ENCODE data around the gene VPS29. TPM values are rescaled to one million over a fixed set of nuclear protein-coding genes. Genes with fewer than 3 reads are reported as not detected.
"Not testable (repeated sequence)": the region's sequence is repeated elsewhere in the genome, so short reads cannot be mapped to it uniquely, and the experiment has no call there.

VPS29 gene
- total RNA-seq, 1 donor from 2014 or later: 106 TPM

DNA sequence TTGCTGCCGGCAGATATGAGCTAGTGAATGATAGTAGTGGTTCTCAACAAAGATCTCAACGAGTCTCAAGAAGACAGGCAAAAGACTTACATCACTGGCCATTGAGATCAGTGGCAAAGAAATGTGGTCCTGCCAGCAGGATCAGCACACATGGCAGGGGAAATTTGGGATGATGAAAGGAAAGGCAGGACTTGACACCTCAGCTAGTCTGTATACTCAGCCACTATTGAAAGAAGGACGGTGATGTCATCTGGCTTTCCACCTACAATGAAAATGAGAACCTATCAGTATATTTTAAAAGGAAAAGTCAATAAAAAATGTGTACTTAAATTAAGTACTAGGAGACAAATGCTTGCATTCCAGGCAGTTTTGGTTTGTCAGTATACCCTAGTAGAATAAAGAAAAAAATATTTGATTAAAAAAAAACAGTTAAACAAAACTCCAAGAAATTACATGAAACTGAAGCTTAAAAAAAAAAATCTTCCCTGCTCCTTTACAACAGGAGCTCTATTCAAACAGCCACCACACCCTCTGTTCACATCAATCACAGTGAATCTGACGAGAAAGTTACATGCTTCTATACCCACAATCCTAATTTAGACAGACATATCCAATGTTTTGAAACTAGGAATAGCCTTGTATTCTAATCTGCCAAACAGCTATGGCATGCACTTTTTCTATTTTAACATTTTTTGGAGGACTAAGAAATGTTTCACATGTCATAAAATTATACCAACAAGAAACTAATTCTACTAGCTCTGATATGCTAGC, 35.1 kb upstream of the VPS29 start:
- intact Hi-C loops (cut with micrococcal nuclease): no loop called here
- Mint-ChIP-seq H3K27me3 (no peaks in the 10 kb centered on the region), H3K9me3 (no peaks in the 10 kb centered on the region), H3K36me3 (ENCODE audit: low read depth) (peaks cover 52% of the 10 kb centered on the region), H3K4me1 (peaks cover 26% of the 10 kb centered on the region), H3K27ac (no peak overlapping the region), H3K4me3 (no peak overlapping the region)
- no peak for DNase-seq

DNA sequence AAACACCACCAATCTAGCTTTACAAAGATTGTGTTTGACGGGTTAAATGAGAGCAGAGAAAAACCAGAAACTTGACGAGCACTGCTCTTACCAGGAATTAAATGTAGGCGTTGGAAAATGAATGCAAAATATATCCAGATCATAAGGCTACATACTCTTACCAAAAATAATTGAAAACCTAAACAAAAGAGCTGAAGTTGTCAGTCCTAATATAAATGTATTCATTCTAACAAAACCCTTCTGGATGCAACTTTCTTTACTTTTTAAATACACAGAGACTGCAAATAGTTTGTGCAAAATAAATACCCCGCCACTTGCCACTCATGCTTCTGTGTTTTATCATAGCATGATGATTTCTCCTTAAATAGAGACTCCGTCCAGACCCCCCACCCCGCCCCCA, 32.9 kb upstream of the VPS29 start:
- no peak overlapping the region for H3K4me3 Mint-ChIP-seq
- intact Hi-C loops (cut with micrococcal nuclease): no loop called here
- H3K27ac Mint-ChIP-seq: no peak overlapping the region
- H3K4me1 Mint-ChIP-seq: peaks cover 35% of the 10 kb centered on the region
- no peaks in the 10 kb centered on the region for H3K9me3 Mint-ChIP-seq
- H3K27me3 Mint-ChIP-seq: no peaks in the 10 kb centered on the region
- peaks cover 63% of the 10 kb centered on the region for H3K36me3 Mint-ChIP-seq (ENCODE audit: low read depth)
- no peak for DNase-seq

- intact Hi-C loops (cut with micrococcal nuclease): loop anchor here (2.0 kb wide), 1 partner anchor 45 kb away; no protein-coding TSS in a partner anchor
- Mint-ChIP-seq H3K27ac (no peak overlapping the region), H3K36me3 (ENCODE audit: low read depth) (peaks cover 59% of the 10 kb centered on the region), H3K9me3 (no peaks in the 10 kb centered on the region), H3K4me1 (peaks cover 29% of the 10 kb centered on the region), H3K4me3 (no peak overlapping the region), H3K27me3 (no peaks in the 10 kb centered on the region)
- no peak for DNase-seq
Observed at GRCh38 chr12:110533607-110534006, 31.7 kb upstream of the VPS29 start.

GRCh38 chr12:110532644-110533043, 30.7 kb upstream of the VPS29 start:
- no peak overlapping the region for H3K27ac Mint-ChIP-seq
- peaks cover 58% of the 10 kb centered on the region for H3K36me3 Mint-ChIP-seq (ENCODE audit: low read depth)
- intact Hi-C loops (cut with micrococcal nuclease): loop anchor here (2.0 kb wide), 1 partner anchor 46 kb away; no protein-coding TSS in a partner anchor
- no peak for DNase-seq
- H3K4me3 Mint-ChIP-seq: no peak overlapping the region
- H3K9me3 Mint-ChIP-seq: no peaks in the 10 kb centered on the region
- H3K4me1 Mint-ChIP-seq: peaks cover 27% of the 10 kb centered on the region
- H3K27me3 Mint-ChIP-seq: no peaks in the 10 kb centered on the region

GRCh38 chr12:110531741-110532333, 29.9 kb upstream of the VPS29 start:
- Mint-ChIP-seq H3K4me3 (no peak overlapping the region), H3K27ac (peak overlapping the region; percentile 70), H3K36me3 (ENCODE audit: low read depth) (peaks cover 51% of the 10 kb centered on the region), H3K27me3 (no peaks in the 10 kb centered on the region), H3K9me3 (no peaks in the 10 kb centered on the region), H3K4me1 (peaks cover 27% of the 10 kb centered on the region)
- intact Hi-C loops (cut with micrococcal nuclease): loop anchor here (2.0 kb wide), 1 partner anchor 47 kb away; no protein-coding TSS in a partner anchor
- DNase-seq: no peak

GRCh38 chr12:110530511-110530910, 28.6 kb upstream of the VPS29 start:
- intact Hi-C loops (cut with micrococcal nuclease): no loop called here
- H3K36me3 Mint-ChIP-seq (ENCODE audit: low read depth): peaks cover 44% of the 10 kb centered on the region
- DNase-seq: no peak

DNA sequence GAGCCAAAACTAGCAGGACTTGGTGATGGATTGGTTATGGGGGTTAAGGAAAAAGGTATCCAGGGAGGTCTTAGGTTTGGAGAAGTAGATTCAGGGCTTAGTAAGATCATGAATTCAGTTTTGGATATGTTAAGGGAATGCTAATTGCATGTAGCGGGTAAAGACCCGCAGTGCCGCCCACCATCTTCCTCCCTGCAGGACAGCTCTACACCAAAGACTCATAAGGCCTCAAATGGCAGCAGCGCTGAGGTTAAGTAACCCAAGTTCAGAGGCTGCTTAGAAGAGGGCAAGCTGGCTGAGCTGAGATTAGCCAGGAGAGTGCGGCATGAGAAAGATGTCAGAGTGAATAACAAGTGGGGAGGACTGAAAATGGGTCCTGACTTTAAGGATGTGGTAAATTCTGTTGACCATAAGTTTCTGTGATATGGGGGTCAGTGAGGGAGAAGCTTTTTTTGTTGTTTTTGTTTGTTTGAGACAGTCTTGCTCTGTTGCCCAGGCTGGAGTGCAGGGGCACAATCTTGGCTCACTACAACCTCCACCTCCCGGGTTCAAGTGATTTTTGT, 26.4 kb upstream of the VPS29 start:
- intact Hi-C loops (cut with micrococcal nuclease): no loop called here

More at GRCh38 chr12:110530511-110530910, 28.6 kb upstream of the VPS29 start:
- Mint-ChIP-seq H3K4me1 (peaks cover 22% of the 10 kb centered on the region), H3K4me3 (no peak overlapping the region), H3K9me3 (no peaks in the 10 kb centered on the region), H3K27me3 (no peaks in the 10 kb centered on the region), H3K27ac (no peak overlapping the region)

DNA sequence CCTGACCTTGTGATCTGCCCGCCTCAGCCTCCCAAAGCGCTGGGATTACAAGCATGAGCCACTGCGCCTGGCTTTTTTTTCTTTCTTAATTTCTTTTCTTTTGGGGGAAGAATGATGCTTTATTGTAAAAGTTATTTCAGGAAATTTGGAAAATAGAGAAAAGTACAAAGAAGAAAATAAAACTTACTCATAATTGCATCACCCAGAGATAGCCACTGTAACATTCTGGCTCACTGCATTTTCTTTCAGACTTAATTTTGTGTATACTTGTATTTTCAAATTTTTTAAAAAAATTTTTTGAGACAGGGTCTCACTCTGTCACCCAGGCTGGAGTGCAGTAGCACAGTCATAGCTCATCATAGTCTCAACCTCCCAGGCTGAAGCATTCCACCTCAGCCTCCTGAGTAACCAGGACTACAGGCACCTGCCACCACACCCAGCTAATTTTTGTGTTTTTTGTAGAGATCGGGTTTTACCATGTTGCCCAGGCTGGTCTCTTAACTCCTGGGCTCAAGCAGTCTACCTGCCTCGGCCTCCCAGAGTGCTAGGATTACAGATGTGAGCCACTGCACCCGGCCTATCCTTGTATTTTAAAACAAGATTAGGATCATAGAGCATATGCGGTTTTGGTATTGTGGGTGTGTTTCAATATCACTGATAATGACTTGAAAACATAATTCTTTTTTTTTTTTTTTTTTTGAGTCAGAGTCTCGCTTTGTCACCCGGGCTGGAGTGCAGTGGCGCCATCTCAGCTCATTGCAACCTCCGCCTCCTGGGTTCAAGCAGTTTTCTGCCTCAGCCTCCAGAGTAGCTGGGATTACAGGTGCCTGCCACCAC, 19.2 kb upstream of the VPS29 start:
- DNase-seq; H3K36me3 Mint-ChIP-seq (ENCODE audit: low read depth); H3K27me3 Mint-ChIP-seq; H3K9me3 Mint-ChIP-seq; H3K4me3 Mint-ChIP-seq; H3K4me1 Mint-ChIP-seq; intact Hi-C loops (cut with micrococcal nuclease): not testable (repeated sequence)
- peak overlapping the region; percentile 37 for H3K27ac Mint-ChIP-seq

More for the DNA sequence above, 26.4 kb upstream of the VPS29 start:
- Mint-ChIP-seq H3K9me3 (no peaks in the 10 kb centered on the region), H3K36me3 (ENCODE audit: low read depth) (peaks cover 33% of the 10 kb centered on the region), H3K27ac (peak overlapping the region; percentile 8), H3K4me3 (no peak overlapping the region), H3K27me3 (no peaks in the 10 kb centered on the region), H3K4me1 (peaks cover 16% of the 10 kb centered on the region)
- no peak for DNase-seq

DNA sequence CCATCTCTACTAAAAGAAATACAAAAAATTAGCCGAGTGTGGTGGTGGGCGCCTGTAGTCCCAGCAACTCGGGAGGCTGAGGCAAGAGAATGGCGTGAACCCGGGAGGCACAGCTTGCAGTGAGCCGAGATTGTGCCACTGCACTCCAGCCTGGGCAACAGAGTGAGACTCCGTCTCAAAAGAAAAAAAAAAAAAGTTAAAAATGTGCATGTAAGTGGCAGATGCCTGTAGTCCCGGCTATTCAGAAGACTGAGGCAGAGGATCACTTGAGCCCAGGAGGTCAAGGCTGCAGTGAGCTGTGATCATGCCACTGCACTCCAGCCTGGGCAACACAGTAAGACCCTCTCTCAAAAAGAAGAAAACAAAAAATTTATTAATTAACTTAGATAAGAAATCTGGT, 16.1 kb upstream of the VPS29 start:
- DNase-seq; H3K9me3 Mint-ChIP-seq; H3K36me3 Mint-ChIP-seq (ENCODE audit: low read depth); intact Hi-C loops (cut with micrococcal nuclease); H3K4me1 Mint-ChIP-seq; H3K4me3 Mint-ChIP-seq; H3K27me3 Mint-ChIP-seq; H3K27ac Mint-ChIP-seq: not testable (repeated sequence)

DNA sequence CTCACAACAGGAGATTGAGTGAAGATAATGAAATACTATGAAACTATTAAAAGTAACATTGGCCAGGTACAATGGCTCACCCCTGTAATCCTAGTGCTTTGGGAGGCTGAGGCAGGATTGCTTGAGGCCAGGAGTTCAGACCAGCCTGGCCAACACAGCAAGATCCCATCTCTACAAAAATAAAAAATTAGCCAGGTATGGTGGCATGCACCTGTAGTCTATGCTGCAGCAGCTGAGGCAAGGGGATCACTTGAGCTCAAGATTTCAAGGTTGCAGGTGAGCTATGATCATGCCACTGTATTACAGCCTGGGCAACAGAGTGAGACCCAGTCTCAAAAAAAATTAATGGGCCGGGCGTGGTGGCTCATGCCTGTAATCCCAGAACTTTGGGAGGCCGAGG, 15.1 kb upstream of the VPS29 start:
- intact Hi-C loops (cut with micrococcal nuclease): no loop called here
- H3K27ac Mint-ChIP-seq: no peak overlapping the region
- peaks cover 1% of the 10 kb centered on the region for H3K4me1 Mint-ChIP-seq

DNA sequence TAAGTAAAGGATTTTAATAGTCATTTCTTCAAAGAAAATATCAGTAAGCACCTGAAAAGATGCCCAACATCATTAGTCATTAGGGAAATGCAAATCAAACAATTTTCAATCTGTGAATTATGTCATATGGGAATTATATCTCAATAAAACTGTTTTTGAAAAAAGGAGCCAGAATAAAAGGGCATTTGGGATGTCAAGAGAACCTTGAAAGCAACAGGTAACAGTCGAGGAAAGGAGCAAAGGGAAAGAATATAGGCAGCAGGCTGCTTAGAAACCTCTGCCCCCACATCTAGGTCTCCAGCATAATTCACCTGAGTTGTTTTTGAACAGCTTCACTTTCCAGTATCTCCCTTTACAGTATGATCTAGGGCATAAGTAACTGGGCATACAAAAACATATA, 12.5 kb upstream of the VPS29 start:
- DNase-seq: no peak
- Mint-ChIP-seq H3K9me3 (no peaks in the 10 kb centered on the region), H3K4me1 (peaks cover 1% of the 10 kb centered on the region), H3K27me3 (peaks cover 13% of the 10 kb centered on the region), H3K36me3 (ENCODE audit: low read depth) (no peaks in the 10 kb centered on the region), H3K4me3 (no peak overlapping the region), H3K27ac (no peak overlapping the region)
- intact Hi-C loops (cut with micrococcal nuclease): loop anchor here (5.0 kb wide), 1 partner anchor 38 kb away; no protein-coding TSS in a partner anchor

More for the DNA sequence above, 15.1 kb upstream of the VPS29 start:
- no peak for DNase-seq
- H3K36me3 Mint-ChIP-seq (ENCODE audit: low read depth): no peaks in the 10 kb centered on the region
- H3K27me3 Mint-ChIP-seq: peaks cover 6% of the 10 kb centered on the region
- no peak overlapping the region for H3K4me3 Mint-ChIP-seq
- H3K9me3 Mint-ChIP-seq: no peaks in the 10 kb centered on the region

DNA sequence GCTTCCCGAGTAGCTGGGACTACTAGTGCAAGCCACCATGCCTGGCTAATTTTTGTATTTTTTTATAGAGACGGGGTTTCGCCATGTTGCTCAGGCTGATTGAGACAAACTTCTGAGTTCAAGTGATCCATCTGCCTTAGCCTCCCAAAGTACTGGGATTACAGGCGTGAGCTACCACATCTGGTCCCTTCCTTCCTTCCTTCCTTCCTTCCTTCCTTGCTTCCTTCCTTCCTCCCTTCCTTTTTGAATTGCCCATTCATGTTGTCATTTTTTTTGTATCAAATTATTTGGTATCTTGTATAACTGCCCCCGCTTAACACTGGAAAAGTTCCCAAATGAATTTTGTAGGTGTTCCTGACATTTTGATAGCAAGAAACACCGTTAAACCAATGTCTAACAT, 11.9 kb upstream of the VPS29 start:
- Mint-ChIP-seq H3K36me3 (ENCODE audit: low read depth) (no peaks in the 10 kb centered on the region), H3K4me1 (peaks cover 1% of the 10 kb centered on the region), H3K27ac (no peak overlapping the region), H3K4me3 (no peak overlapping the region), H3K9me3 (no peaks in the 10 kb centered on the region), H3K27me3 (peaks cover 13% of the 10 kb centered on the region)
- no peak for DNase-seq
- intact Hi-C loops (cut with micrococcal nuclease): loop anchor here (2.0 to 5.0 kb wide), 2 partner anchors 38 to 313 kb away; no protein-coding TSS in a partner anchor

GRCh38 chr12:110508071-110508586, 6.2 kb upstream of the VPS29 start:
- no peak for DNase-seq
- no peak overlapping the region for H3K27ac Mint-ChIP-seq
- intact Hi-C loops (cut with micrococcal nuclease): no loop called here
- H3K36me3 Mint-ChIP-seq (ENCODE audit: low read depth): no peaks in the 10 kb centered on the region
- H3K4me3 Mint-ChIP-seq: no peak overlapping the region
- H3K27me3 Mint-ChIP-seq: peaks cover 7% of the 10 kb centered on the region
- H3K9me3 Mint-ChIP-seq: no peaks in the 10 kb centered on the region
- no peaks in the 10 kb centered on the region for H3K4me1 Mint-ChIP-seq

Data from activated CD4-positive, alpha-beta T cell treated with anti-CD3 and anti-CD28 coated beads, Interleukin-2, amount 10 ng/mL, durations not matched to agents 24 days and 14 days (primary cell).